ENCODE measurements around the gene SMS.
"Not testable (repeated sequence)": the region's sequence is repeated elsewhere in the genome, so short reads cannot be mapped to it uniquely, and the experiment has no call there.

GRCh38 chrX:21950557-21950956, 10.0 kb downstream of the SMS start:
- TF ChIP-seq CTCF (IDR thresholded peaks at IDR 0.05); POLR2AphosphoS5 (IDR thresholded peaks at IDR 0.05; ENCODE audit: low read depth, low read length); SIN3A (IDR thresholded peaks at IDR 0.05; ENCODE audit: borderline replicate concordance, insufficient read depth, low read depth, low read length); TCF7L2 (IDR thresholded peaks at IDR 0.05; ENCODE audit: low read depth, low read length); REST (IDR thresholded peaks at IDR 0.05; ENCODE audit: insufficient read depth in 1 of 2, low read depth in 2 of 2, low read length in 1 of 2): not testable (repeated sequence)
